Liver (tissue), 9 donors: Measurements from ENCODE around the gene DCTN1. TPM values are rescaled to one million over a fixed set of nuclear protein-coding genes. Genes with fewer than 3 reads are reported as not detected.

ENCODE experiments used
- DNase-seq: peaks from one replicate; pipeline ENCODE4 v3.0.0-alpha.2; 2017; ENCODE audit warnings: low spot score
- H3K27ac ChIP-seq, 2 donors: one replicate each; pipeline ENCODE4 v1.7.0; 2013; ENCODE audit warnings: inconsistent platforms in 2 of 2, low read length in 2 of 2, control low read depth in 1 of 2, low read depth in 1 of 2, mild to moderate bottlenecking in 1 of 2
- H3K27me3 ChIP-seq, 4 donors: one replicate each; pipeline versions ENCODE4 v1.6.1 to v1.7.0; 2013; ENCODE audit warnings: low read length in 3 of 4, inconsistent platforms in 1 of 4, mild to moderate bottlenecking in 1 of 4, moderate library complexity in 1 of 4; ENCODE audit not compliant: control insufficient read depth in 4 of 4, insufficient read depth in 4 of 4
- H3K36me3 ChIP-seq, 4 donors: one replicate each; pipeline versions ENCODE4 v1.6.1 to v1.7.0; 2013; ENCODE audit warnings: low read length in 3 of 4, mild to moderate bottlenecking in 3 of 4, low read depth in 1 of 4, moderate library complexity in 1 of 4; ENCODE audit not compliant: control insufficient read depth in 4 of 4, insufficient read depth in 3 of 4
- H3K4me1 ChIP-seq, 4 donors: one replicate each; pipeline versions ENCODE4 v1.6.1 to v1.7.0; 2013; ENCODE audit warnings: low read length in 3 of 4, mild to moderate bottlenecking in 3 of 4, moderate library complexity in 1 of 4; ENCODE audit not compliant: control insufficient read depth in 4 of 4, insufficient read depth in 4 of 4
- H3K4me3 ChIP-seq, 3 donors: one replicate each; pipeline versions ENCODE4 v1.6.1 to v1.7.0; 2013; ENCODE audit warnings: low read length in 3 of 3, control low read depth in 1 of 3, low read depth in 1 of 3, mild to moderate bottlenecking in 1 of 3
- H3K9ac ChIP-seq, 2 donors: one replicate each; pipeline ENCODE4 v1.7.0; 2013; ENCODE audit warnings: low read length in 2 of 2, mild to moderate bottlenecking in 2 of 2, moderate library complexity in 2 of 2, control low read depth in 1 of 2, low read depth in 1 of 2
- H3K9me3 ChIP-seq, 4 donors: one replicate each; pipeline versions ENCODE4 v1.6.1 to v1.7.0; 2013; ENCODE audit warnings: low read length in 3 of 4; ENCODE audit not compliant: control insufficient read depth in 4 of 4
- EGR1 ChIP-seq, 2 donors: IDR thresholded peaks; 2 replicates each; pipeline ENCODE4 v1.6.1; 2016 to 2018; ENCODE audit warnings: antibody characterized with exemption in 2 of 2, low read depth in 2 of 2
- FOXA1 ChIP-seq: IDR thresholded peaks from 2 replicates; pipeline ENCODE4 v1.6.1; 2016; ENCODE audit warnings: antibody characterized with exemption
- FOXA2 ChIP-seq: IDR thresholded peaks from 2 replicates; pipeline ENCODE4 v1.6.1; 2016; ENCODE audit warnings: antibody characterized with exemption
- GABPA ChIP-seq, 2 donors: IDR thresholded peaks in 1 of 2; conservative IDR thresholded peaks in 1 of 2; 2 replicates each; pipeline ENCODE4 v1.6.1; 2016; ENCODE audit warnings: antibody characterized with exemption in 2 of 2, mild to moderate bottlenecking in 1 of 2, moderate library complexity in 1 of 2
- HNF4A ChIP-seq, 2 donors: conservative IDR thresholded peaks; 2 replicates each; pipeline ENCODE4 v1.6.1; 2016; ENCODE audit warnings: antibody characterized with exemption in 2 of 2, mild to moderate bottlenecking in 2 of 2
- HNF4G ChIP-seq: IDR thresholded peaks from 2 replicates; pipeline ENCODE4 v1.6.1; 2016; ENCODE audit warnings: antibody characterized with exemption
- JUND ChIP-seq, 2 donors: IDR thresholded peaks; 2 replicates each; pipeline ENCODE4 v1.6.1; 2016; ENCODE audit warnings: antibody characterized with exemption in 2 of 2
- NR2F2 ChIP-seq: IDR thresholded peaks from 2 replicates; pipeline ENCODE4 v1.6.1; 2016; ENCODE audit warnings: antibody characterized with exemption
- RAD21 ChIP-seq, 2 donors: IDR thresholded peaks; 2 replicates each; pipeline ENCODE4 v1.6.1; 2016; ENCODE audit warnings: antibody characterized with exemption in 2 of 2, mild to moderate bottlenecking in 2 of 2
- RXRA ChIP-seq, 2 donors: IDR thresholded peaks; 2 replicates each; pipeline ENCODE4 v1.6.1; 2017 to 2018; ENCODE audit warnings: antibody characterized with exemption in 2 of 2, mild to moderate bottlenecking in 1 of 2
- SP1 ChIP-seq: IDR thresholded peaks from 2 replicates; pipeline ENCODE4 v1.6.1; 2018; ENCODE audit warnings: antibody characterized with exemption, mild to moderate bottlenecking
- TAF1 ChIP-seq: conservative IDR thresholded peaks from 2 replicates; pipeline ENCODE4 v1.6.1; 2016; ENCODE audit warnings: antibody characterized with exemption, mild to moderate bottlenecking
- YY1 ChIP-seq: IDR thresholded peaks from 2 replicates; pipeline ENCODE4 v1.6.1; 2016; ENCODE audit warnings: antibody characterized with exemption, mild to moderate bottlenecking
- WGBS: extraction: QIAGEN DNeasy Blood & Tissue Kit; methylation state at CpG from one replicate; pipeline ENCODE4 v1.1.7; 2013; 5-methylcytosine and 5-hydroxymethylcytosine counted together
- polyA plus RNA-seq, 2 donors: library from polyadenylated mRNA; stranded (reverse) in 1 of 2; unstranded in 1 of 2; fragments of 200-250 nt in 1 of 2; fragments of >200 nt in 1 of 2; fragmentation: Nextera tagmentation in 1 of 2; extraction: Ambion mirVana in 1 of 2; gene quantifications; one replicate each; pipeline versions ENCODE4 v1.2.1 to v1.2.3, GENCODE V29; 2013 to 2015
- total RNA-seq, 2 donors: library from RNA; depleted of rRNA; stranded (reverse); fragments of >200 nt; gene quantifications; one replicate each; pipeline ENCODE4 v1.2.3, GENCODE V29; 2014
- TF ChIP-seq, protein P1 (sequence below): IDR thresholded peaks from 2 replicates; pipeline ENCODE4 v1.6.1; 2016; ENCODE audit warnings: antibody characterized with exemption, mild to moderate bottlenecking
- TF ChIP-seq, protein P2 (sequence below): fragments of 150-350 bp; IDR thresholded peaks from 2 replicates; pipeline ENCODE4 v1.5.1; 2017; ENCODE audit warnings: improper control_type of control experiment, low read depth, low read length; ENCODE audit not compliant: missing input control
- TF ChIP-seq, protein P3 (sequence below): IDR thresholded peaks from 2 replicates; pipeline ENCODE4 v1.6.1; 2016; ENCODE audit warnings: antibody characterized with exemption
- TF ChIP-seq, protein P4 (sequence below): IDR thresholded peaks from 2 replicates; pipeline ENCODE4 v1.6.1; 2016; ENCODE audit warnings: antibody characterized with exemption
- TF ChIP-seq, protein P5 (sequence below): IDR thresholded peaks from 2 replicates; pipeline ENCODE4 v1.6.1; 2016; ENCODE audit warnings: antibody characterized with exemption
- donor health status: healthy.
- donor health status: healthy.
- donor health status: healthy.
- donor health status: healthy.
- donor health status: healthy.

Gene DCTN1
- total and polyA plus RNA-seq, 4 donors: 29.7 to 40.9 (median 33.5) TPM

DNA sequence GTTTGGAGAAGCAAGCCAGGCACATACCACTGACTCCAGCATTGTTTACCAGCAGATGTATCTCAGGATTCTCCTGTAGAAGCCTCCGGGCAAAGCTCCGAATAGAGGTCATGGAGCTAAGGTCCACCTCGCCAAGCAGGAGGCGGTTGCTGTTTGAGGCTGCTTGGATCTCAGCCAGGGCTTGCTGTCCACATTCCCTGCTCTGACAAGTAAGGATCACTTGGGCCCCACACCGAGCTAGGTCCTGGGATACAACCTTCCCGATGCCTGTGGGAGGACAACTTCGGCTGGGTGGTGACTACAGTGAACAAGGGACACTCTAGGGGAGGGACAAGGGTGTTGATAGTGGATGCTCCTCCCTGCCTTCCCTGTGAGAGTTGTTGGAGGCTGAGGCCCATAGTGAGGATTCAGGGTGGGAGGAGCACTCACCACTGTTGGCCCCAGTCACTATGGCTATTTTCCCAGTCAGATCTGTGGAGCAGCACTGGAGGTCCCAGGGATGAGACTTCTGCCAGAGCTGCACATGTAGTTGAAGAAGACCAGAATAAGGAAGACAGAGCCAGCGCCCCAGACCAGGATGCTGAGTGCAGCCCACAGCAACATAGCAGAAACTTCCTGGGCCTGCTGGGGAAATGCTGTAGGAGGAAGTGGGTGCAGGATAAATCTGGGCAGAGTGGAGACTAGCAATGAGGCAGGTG, 33.0 kb upstream of the DCTN1 start:
- 45% methylated on average over 8 of the region's 8 CpGs for WGBS
- H3K27ac ChIP-seq: no peak overlapping the region
- H3K4me1 ChIP-seq: peaks cover 0 to 13% (median 11%) of the 10 kb centered on the region in 4 donors
- H3K27me3 ChIP-seq: peaks cover 0 to 7% (median 0%) of the 10 kb centered on the region in 4 donors
- H3K36me3 ChIP-seq: no peaks in the 10 kb centered on the region
- no peak overlapping the region for H3K9ac ChIP-seq
- no peak for TF ChIP-seq JUND (IDR thresholded peaks at IDR 0.05)
- TF ChIP-seq, protein P1, sequence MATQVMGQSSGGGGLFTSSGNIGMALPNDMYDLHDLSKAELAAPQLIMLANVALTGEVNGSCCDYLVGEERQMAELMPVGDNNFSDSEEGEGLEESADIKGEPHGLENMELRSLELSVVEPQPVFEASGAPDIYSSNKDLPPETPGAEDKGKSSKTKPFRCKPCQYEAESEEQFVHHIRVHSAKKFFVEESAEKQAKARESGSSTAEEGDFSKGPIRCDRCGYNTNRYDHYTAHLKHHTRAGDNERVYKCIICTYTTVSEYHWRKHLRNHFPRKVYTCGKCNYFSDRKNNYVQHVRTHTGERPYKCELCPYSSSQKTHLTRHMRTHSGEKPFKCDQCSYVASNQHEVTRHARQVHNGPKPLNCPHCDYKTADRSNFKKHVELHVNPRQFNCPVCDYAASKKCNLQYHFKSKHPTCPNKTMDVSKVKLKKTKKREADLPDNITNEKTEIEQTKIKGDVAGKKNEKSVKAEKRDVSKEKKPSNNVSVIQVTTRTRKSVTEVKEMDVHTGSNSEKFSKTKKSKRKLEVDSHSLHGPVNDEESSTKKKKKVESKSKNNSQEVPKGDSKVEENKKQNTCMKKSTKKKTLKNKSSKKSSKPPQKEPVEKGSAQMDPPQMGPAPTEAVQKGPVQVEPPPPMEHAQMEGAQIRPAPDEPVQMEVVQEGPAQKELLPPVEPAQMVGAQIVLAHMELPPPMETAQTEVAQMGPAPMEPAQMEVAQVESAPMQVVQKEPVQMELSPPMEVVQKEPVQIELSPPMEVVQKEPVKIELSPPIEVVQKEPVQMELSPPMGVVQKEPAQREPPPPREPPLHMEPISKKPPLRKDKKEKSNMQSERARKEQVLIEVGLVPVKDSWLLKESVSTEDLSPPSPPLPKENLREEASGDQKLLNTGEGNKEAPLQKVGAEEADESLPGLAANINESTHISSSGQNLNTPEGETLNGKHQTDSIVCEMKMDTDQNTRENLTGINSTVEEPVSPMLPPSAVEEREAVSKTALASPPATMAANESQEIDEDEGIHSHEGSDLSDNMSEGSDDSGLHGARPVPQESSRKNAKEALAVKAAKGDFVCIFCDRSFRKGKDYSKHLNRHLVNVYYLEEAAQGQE: no peak
- no peak for TF ChIP-seq GABPA (IDR thresholded peaks at IDR 0.05 in 1 of 2, conservative IDR thresholded peaks at IDR 0.05 in 1 of 2)
- TF ChIP-seq, protein P2, sequence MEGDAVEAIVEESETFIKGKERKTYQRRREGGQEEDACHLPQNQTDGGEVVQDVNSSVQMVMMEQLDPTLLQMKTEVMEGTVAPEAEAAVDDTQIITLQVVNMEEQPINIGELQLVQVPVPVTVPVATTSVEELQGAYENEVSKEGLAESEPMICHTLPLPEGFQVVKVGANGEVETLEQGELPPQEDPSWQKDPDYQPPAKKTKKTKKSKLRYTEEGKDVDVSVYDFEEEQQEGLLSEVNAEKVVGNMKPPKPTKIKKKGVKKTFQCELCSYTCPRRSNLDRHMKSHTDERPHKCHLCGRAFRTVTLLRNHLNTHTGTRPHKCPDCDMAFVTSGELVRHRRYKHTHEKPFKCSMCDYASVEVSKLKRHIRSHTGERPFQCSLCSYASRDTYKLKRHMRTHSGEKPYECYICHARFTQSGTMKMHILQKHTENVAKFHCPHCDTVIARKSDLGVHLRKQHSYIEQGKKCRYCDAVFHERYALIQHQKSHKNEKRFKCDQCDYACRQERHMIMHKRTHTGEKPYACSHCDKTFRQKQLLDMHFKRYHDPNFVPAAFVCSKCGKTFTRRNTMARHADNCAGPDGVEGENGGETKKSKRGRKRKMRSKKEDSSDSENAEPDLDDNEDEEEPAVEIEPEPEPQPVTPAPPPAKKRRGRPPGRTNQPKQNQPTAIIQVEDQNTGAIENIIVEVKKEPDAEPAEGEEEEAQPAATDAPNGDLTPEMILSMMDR: no peak
- no peak for TF ChIP-seq NR2F2
- no peak for TF ChIP-seq YY1
- TF ChIP-seq EGR1 (IDR thresholded peaks at IDR 0.05; ENCODE audit: low read depth in 2 of 2): no peak
- TF ChIP-seq, protein P3, sequence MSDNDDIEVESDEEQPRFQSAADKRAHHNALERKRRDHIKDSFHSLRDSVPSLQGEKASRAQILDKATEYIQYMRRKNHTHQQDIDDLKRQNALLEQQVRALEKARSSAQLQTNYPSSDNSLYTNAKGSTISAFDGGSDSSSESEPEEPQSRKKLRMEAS: no peak
- no peak for TF ChIP-seq FOXA2
- TF ChIP-seq, protein P4, sequence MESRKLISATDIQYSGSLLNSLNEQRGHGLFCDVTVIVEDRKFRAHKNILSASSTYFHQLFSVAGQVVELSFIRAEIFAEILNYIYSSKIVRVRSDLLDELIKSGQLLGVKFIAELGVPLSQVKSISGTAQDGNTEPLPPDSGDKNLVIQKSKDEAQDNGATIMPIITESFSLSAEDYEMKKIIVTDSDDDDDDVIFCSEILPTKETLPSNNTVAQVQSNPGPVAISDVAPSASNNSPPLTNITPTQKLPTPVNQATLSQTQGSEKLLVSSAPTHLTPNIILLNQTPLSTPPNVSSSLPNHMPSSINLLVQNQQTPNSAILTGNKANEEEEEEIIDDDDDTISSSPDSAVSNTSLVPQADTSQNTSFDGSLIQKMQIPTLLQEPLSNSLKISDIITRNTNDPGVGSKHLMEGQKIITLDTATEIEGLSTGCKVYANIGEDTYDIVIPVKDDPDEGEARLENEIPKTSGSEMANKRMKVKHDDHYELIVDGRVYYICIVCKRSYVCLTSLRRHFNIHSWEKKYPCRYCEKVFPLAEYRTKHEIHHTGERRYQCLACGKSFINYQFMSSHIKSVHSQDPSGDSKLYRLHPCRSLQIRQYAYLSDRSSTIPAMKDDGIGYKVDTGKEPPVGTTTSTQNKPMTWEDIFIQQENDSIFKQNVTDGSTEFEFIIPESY: no peak
- TF ChIP-seq RAD21 (IDR thresholded peaks at IDR 0.05): peak in 1 of 2 donors; percentile 36
- TF ChIP-seq TAF1: no peak
- peak; percentile 50 for TF ChIP-seq HNF4G
- no peak for TF ChIP-seq FOXA1
- peak in 1 of 2 donors; percentile 66 for TF ChIP-seq RXRA (IDR thresholded peaks at IDR 0.05)
- TF ChIP-seq, protein P5, sequence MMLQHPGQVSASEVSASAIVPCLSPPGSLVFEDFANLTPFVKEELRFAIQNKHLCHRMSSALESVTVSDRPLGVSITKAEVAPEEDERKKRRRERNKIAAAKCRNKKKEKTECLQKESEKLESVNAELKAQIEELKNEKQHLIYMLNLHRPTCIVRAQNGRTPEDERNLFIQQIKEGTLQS: no peak
- peak; percentile 84 for TF ChIP-seq SP1
- TF ChIP-seq HNF4A (conservative IDR thresholded peaks at IDR 0.05): peak in 1 of 2 donors; percentile 84
- no peaks in the 10 kb centered on the region for H3K9me3 ChIP-seq
- no peak for DNase-seq
- H3K4me3 ChIP-seq: no peak overlapping the region
